GM23338 (cell line): Measurements from ENCODE around the gene VSTM2A. TPM values are rescaled to one million over a fixed set of nuclear protein-coding genes. Genes with fewer than 3 reads are reported as not detected.

Experiments
- ATAC-seq: fragments of 200-7000 bp; cut with Tn5 transposase; 3 replicates; pipeline ENCODE4 v1.9.1; 2020
- DNase-seq: peaks from one replicate; pipeline ENCODE4 v3.0.0-alpha.2; 2015; ENCODE audit warnings: low spot score
- H2AFZ ChIP-seq: fragments of 200-600 bp; sonication (generic); 2 replicates; pipeline ENCODE4 v1.8.0; 2016; ENCODE audit warnings: antibody characterized with exemption, mild to moderate bottlenecking, moderate library complexity
- H3F3A ChIP-seq: fragments of 200-600 bp; sonication (generic); replicated peaks from 2 replicates; pipeline ENCODE4 v1.8.0; 2017; ENCODE audit warnings: antibody characterized with exemption, mixed run types, low read depth
- H3K27ac ChIP-seq: fragments of 200-600 bp; sonication (generic); 2 replicates; pipeline ENCODE4 v1.6.1; 2016; ENCODE audit warnings: low read depth
- H3K27me3 ChIP-seq: fragments of 200-600 bp; sonication (generic); 2 replicates; pipeline ENCODE4 v1.8.0; 2016; ENCODE audit warnings: mild to moderate bottlenecking, mixed run types, moderate library complexity; ENCODE audit not compliant: insufficient read depth
- H3K36me3 ChIP-seq: fragments of 200-600 bp; sonication (generic); 2 replicates; pipeline ENCODE4 v1.8.0; 2016; ENCODE audit warnings: mild to moderate bottlenecking; ENCODE audit not compliant: insufficient read depth
- H3K4me1 ChIP-seq: fragments of 200-600 bp; sonication (generic); 2 replicates; pipeline ENCODE4 v1.8.0; 2016; ENCODE audit warnings: mild to moderate bottlenecking, moderate library complexity; ENCODE audit not compliant: insufficient read depth
- H3K4me2 ChIP-seq: fragments of 200-600 bp; sonication (generic); 2 replicates; pipeline ENCODE4 v1.7.1; 2017; ENCODE audit warnings: mixed run types
- H3K4me3 ChIP-seq: fragments of 200-600 bp; sonication (generic); 2 replicates; pipeline ENCODE4 v1.6.1; 2016; ENCODE audit warnings: mixed run types
- H3K79me2 ChIP-seq: fragments of 200-600 bp; sonication (generic); replicated peaks from 2 replicates; pipeline ENCODE4 v1.8.0; 2017; ENCODE audit warnings: mild to moderate bottlenecking; ENCODE audit not compliant: insufficient read depth
- H3K9me2 ChIP-seq: fragments of 200-600 bp; sonication (generic); 2 replicates; pipeline ENCODE4 v1.8.0; 2017; ENCODE audit not compliant: insufficient read depth
- H4K20me1 ChIP-seq: fragments of 200-600 bp; sonication (generic); replicated peaks from 2 replicates; pipeline ENCODE4 v1.8.0; 2017; ENCODE audit warnings: mild to moderate bottlenecking; ENCODE audit not compliant: insufficient read depth
- H3K27ac Mint-ChIP-seq: 2 replicates; pipeline ENCODE4 v1.8.0; 2020; ENCODE audit warnings: inconsistent platforms, mild to moderate bottlenecking, moderate library complexity, mixed read lengths
- H3K27me3 Mint-ChIP-seq: 3 replicates; pipeline ENCODE4 v1.8.0; 2022; ENCODE audit warnings: low read depth, mild to moderate bottlenecking, moderate library complexity, mixed read lengths, inconsistent platforms; ENCODE audit not compliant: insufficient read depth, poor library complexity
- H3K36me3 Mint-ChIP-seq: 3 replicates; pipeline ENCODE4 v1.8.0; 2021; ENCODE audit warnings: low read depth, mild to moderate bottlenecking, inconsistent platforms, moderate library complexity, mixed read lengths
- H3K4me1 Mint-ChIP-seq: 3 replicates; pipeline ENCODE4 v1.8.0; 2020; ENCODE audit warnings: mild to moderate bottlenecking, inconsistent platforms, mixed read lengths
- H3K4me3 Mint-ChIP-seq: 3 replicates; pipeline ENCODE4 v1.8.0; 2021; ENCODE audit warnings: moderate library complexity, mild to moderate bottlenecking, inconsistent platforms, mixed read lengths
- H3K9me3 Mint-ChIP-seq: 3 replicates; pipeline ENCODE4 v1.8.0; 2020; ENCODE audit warnings: moderate library complexity, mild to moderate bottlenecking, inconsistent platforms, mixed read lengths
- CREB1 ChIP-seq: fragments of 250-450 bp; sonication (Bioruptor Pico); IDR thresholded peaks from 2 replicates; pipeline ENCODE4 v1.5.0; 2020; ENCODE audit warnings: low read depth, mild to moderate bottlenecking, moderate library complexity
- ETS1 ChIP-seq: IDR thresholded peaks from 2 replicates; pipeline ENCODE4 v1.6.1; 2016; ENCODE audit warnings: antibody characterized with exemption
- EZH2 ChIP-seq: fragments of 200-600 bp; sonication (generic); IDR thresholded peaks from one replicate; pipeline ENCODE4 v1.8.0; 2017; ENCODE audit warnings: antibody characterized with exemption, mild to moderate bottlenecking, low read depth; ENCODE audit not compliant: unreplicated experiment
- EZH2phosphoT487 ChIP-seq: fragments of 200-600 bp; sonication (generic); IDR thresholded peaks from one replicate; pipeline ENCODE4 v1.8.1; 2018; ENCODE audit warnings: antibody characterized with exemption; ENCODE audit not compliant: unreplicated experiment
- JUNB ChIP-seq: IDR thresholded peaks from one replicate; pipeline ENCODE4 v1.6.1; 2016; ENCODE audit warnings: antibody characterized with exemption; ENCODE audit not compliant: unreplicated experiment
- NANOG ChIP-seq: IDR thresholded peaks from 2 replicates; pipeline ENCODE4 v1.6.1; 2016; ENCODE audit warnings: antibody characterized with exemption, borderline replicate concordance
- POLR2AphosphoS5 ChIP-seq: IDR thresholded peaks from 2 replicates; pipeline ENCODE4 v1.6.1; 2016; ENCODE audit warnings: antibody characterized with exemption, low read depth
- ZNF114 ChIP-seq: fragments of 250-450 bp; sonication (Bioruptor Pico); IDR thresholded peaks from 2 replicates; pipeline ENCODE4 v1.5.0; 2020; ENCODE audit warnings: mild to moderate bottlenecking, moderate library complexity
- ZNF331 ChIP-seq: fragments of 250-450 bp; sonication (Bioruptor Pico); IDR thresholded peaks from 2 replicates; pipeline ENCODE4 v1.5.0; 2020; ENCODE audit warnings: low read depth, mild to moderate bottlenecking, moderate library complexity
- polyA plus RNA-seq: library from polyadenylated mRNA; unstranded; fragments of >200 nt; fragmentation: Nextera tagmentation; extraction: Ambion mirVana; gene quantifications from 2 replicates; pipeline ENCODE4 v1.2.1, GENCODE V29; 2016
- total RNA-seq: library from RNA; depleted of rRNA; stranded (reverse); fragments of >200 nt; shearing (Covaris generic); gene quantifications from 2 replicates; pipeline ENCODE4 v1.2.3, GENCODE V29; 2014
- TF ChIP-seq, protein P1 (sequence below), 2 experiments: fragments of 200-600 bp in 1 of 2; sonication (generic) in 1 of 2; conservative IDR thresholded peaks; 2 replicates each; pipeline versions ENCODE4 v1.5.1 to v1.6.1; 2016 to 2017; ENCODE audit warnings: antibody characterized with exemption in 2 of 2, low read depth in 2 of 2, mild to moderate bottlenecking in 2 of 2, moderate library complexity in 1 of 2
- TF ChIP-seq, protein P2 (sequence below): IDR thresholded peaks from one replicate; pipeline ENCODE4 v1.6.1; 2018; ENCODE audit warnings: antibody characterized with exemption; ENCODE audit not compliant: unreplicated experiment

VSTM2A gene
- total and polyA plus RNA-seq, 2 experiments from 2014 or later = 0.73 to 0.79 TPM

- no peaks in the 10 kb centered on the region; the same call in 2 of the 3 replicates for H3K36me3 Mint-ChIP-seq
- ATAC-seq (no peak), DNase-seq (no peak)
- no peaks in the 10 kb centered on the region for H3K9me3 Mint-ChIP-seq
- Histone ChIP-seq H3K9me2 (0 out of 2 replicates have a peak, but pooled peaks cover 5% of the 10 kb centered on the region), H2AFZ (no peak overlapping the region), H3F3A (no peaks in the 10 kb centered on the region), H3K27me3 (no peaks in the 10 kb centered on the region), H3K4me1 (peaks cover 8% of the 10 kb centered on the region), H3K36me3 (no peaks in the 10 kb centered on the region), H4K20me1 (no peaks in the 10 kb centered on the region), H3K4me2 (no peak overlapping the region), H3K4me3 (no peak overlapping the region), H3K27ac (no peak overlapping the region), H3K79me2 (no peaks in the 10 kb centered on the region)
- no peak overlapping the region for H3K4me3 Mint-ChIP-seq
- peaks cover 16% of the 10 kb centered on the region; the same call in 2 of the 3 replicates for H3K4me1 Mint-ChIP-seq
- H3K27ac Mint-ChIP-seq = no peak overlapping the region
- H3K27me3 Mint-ChIP-seq = peaks cover 3% of the 10 kb centered on the region
- TF ChIP-seq, protein P1, sequence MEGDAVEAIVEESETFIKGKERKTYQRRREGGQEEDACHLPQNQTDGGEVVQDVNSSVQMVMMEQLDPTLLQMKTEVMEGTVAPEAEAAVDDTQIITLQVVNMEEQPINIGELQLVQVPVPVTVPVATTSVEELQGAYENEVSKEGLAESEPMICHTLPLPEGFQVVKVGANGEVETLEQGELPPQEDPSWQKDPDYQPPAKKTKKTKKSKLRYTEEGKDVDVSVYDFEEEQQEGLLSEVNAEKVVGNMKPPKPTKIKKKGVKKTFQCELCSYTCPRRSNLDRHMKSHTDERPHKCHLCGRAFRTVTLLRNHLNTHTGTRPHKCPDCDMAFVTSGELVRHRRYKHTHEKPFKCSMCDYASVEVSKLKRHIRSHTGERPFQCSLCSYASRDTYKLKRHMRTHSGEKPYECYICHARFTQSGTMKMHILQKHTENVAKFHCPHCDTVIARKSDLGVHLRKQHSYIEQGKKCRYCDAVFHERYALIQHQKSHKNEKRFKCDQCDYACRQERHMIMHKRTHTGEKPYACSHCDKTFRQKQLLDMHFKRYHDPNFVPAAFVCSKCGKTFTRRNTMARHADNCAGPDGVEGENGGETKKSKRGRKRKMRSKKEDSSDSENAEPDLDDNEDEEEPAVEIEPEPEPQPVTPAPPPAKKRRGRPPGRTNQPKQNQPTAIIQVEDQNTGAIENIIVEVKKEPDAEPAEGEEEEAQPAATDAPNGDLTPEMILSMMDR (conservative IDR thresholded peaks at IDR 0.05; ENCODE audit: low read depth in 2 of 2) = no peak
- TF ChIP-seq ZNF114 (CRISPR knock-in tag) (no peak), JUNB (no peak), NANOG (no peak), POLR2AphosphoS5 (no peak), EZH2 (no peak), EZH2phosphoT487 (no peak), ETS1 (no peak), CREB1 (CRISPR knock-in tag) (no peak), ZNF331 (CRISPR knock-in tag) (no peak)
- TF ChIP-seq, protein P2, sequence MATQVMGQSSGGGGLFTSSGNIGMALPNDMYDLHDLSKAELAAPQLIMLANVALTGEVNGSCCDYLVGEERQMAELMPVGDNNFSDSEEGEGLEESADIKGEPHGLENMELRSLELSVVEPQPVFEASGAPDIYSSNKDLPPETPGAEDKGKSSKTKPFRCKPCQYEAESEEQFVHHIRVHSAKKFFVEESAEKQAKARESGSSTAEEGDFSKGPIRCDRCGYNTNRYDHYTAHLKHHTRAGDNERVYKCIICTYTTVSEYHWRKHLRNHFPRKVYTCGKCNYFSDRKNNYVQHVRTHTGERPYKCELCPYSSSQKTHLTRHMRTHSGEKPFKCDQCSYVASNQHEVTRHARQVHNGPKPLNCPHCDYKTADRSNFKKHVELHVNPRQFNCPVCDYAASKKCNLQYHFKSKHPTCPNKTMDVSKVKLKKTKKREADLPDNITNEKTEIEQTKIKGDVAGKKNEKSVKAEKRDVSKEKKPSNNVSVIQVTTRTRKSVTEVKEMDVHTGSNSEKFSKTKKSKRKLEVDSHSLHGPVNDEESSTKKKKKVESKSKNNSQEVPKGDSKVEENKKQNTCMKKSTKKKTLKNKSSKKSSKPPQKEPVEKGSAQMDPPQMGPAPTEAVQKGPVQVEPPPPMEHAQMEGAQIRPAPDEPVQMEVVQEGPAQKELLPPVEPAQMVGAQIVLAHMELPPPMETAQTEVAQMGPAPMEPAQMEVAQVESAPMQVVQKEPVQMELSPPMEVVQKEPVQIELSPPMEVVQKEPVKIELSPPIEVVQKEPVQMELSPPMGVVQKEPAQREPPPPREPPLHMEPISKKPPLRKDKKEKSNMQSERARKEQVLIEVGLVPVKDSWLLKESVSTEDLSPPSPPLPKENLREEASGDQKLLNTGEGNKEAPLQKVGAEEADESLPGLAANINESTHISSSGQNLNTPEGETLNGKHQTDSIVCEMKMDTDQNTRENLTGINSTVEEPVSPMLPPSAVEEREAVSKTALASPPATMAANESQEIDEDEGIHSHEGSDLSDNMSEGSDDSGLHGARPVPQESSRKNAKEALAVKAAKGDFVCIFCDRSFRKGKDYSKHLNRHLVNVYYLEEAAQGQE = no peak
Measured at GRCh38 chr7:54559401-54559800, 17.2 kb downstream of the VSTM2A start.
